Measurements from ENCODE around the gene CAVIN2. TPM values are rescaled to one million over a fixed set of nuclear protein-coding genes. Genes with fewer than 3 reads are reported as not detected.

CAVIN2 gene
- total RNA-seq, 1 donor from 2014 or later = 291 TPM

- DNase-seq (ENCODE audit: extremely low read depth, low read depth, low spot score) = no peak
Observed at GRCh38 chr2:191840921-191841320, 6.0 kb downstream of the CAVIN2 start.

- no peak for DNase-seq (ENCODE audit: extremely low read depth, low read depth, low spot score)
Observed at GRCh38 chr2:191839918-191840804, 6.7 kb downstream of the CAVIN2 start.

- no peak for DNase-seq (ENCODE audit: extremely low read depth, low read depth, low spot score)
Observed at GRCh38 chr2:191838526-191838925, 8.4 kb downstream of the CAVIN2 start.

- no peak for DNase-seq (ENCODE audit: extremely low read depth, low read depth, low spot score)
Observed at GRCh38 chr2:191836853-191837769, 9.8 kb downstream of the CAVIN2 start.

- no peak for DNase-seq (ENCODE audit: extremely low read depth, low read depth, low spot score)
Observed at GRCh38 chr2:191836471-191836852, 10.4 kb downstream of the CAVIN2 start.

GRCh38 chr2:191835539-191836350 lies 11.1 kb downstream of the CAVIN2 start:
- no peak for DNase-seq (ENCODE audit: extremely low read depth, low read depth, low spot score)

GRCh38 chr2:191835100-191835499 lies 11.8 kb downstream of the CAVIN2 start:
- DNase-seq (ENCODE audit: extremely low read depth, low read depth, low spot score) = no peak

- DNase-seq (ENCODE audit: extremely low read depth, low read depth, low spot score) = no peak
Observed at GRCh38 chr2:191833356-191833755, 13.5 kb downstream of the CAVIN2 start.

GRCh38 chr2:191832668-191833067 lies 14.2 kb downstream of the CAVIN2 start:
- DNase-seq (ENCODE audit: extremely low read depth, low read depth, low spot score) = no peak

- DNase-seq (ENCODE audit: extremely low read depth, low read depth, low spot score) = no peak
Observed at GRCh38 chr2:191831410-191831994, 15.4 kb downstream of the CAVIN2 start.

GRCh38 chr2:191824398-191824797 lies 22.5 kb downstream of the CAVIN2 start:
- no peak for DNase-seq (ENCODE audit: extremely low read depth, low read depth, low spot score)

- no peak for DNase-seq (ENCODE audit: extremely low read depth, low read depth, low spot score)
Observed at GRCh38 chr2:191821078-191821477, 25.8 kb downstream of the CAVIN2 start.

GRCh38 chr2:191818725-191819350 lies 28.1 kb downstream of the CAVIN2 start:
- no peak for DNase-seq (ENCODE audit: extremely low read depth, low read depth, low spot score)

GRCh38 chr2:191818133-191818532 lies 28.8 kb downstream of the CAVIN2 start:
- DNase-seq (ENCODE audit: extremely low read depth, low read depth, low spot score) = no peak

- no peak for DNase-seq (ENCODE audit: extremely low read depth, low read depth, low spot score)
Observed at GRCh38 chr2:191815010-191815409, 31.9 kb downstream of the CAVIN2 start.

GRCh38 chr2:191813943-191814342 lies 32.9 kb downstream of the CAVIN2 start:
- DNase-seq (ENCODE audit: extremely low read depth, low read depth, low spot score) = no peak

GRCh38 chr2:191811807-191812602 lies 34.9 kb downstream of the CAVIN2 start:
- DNase-seq (ENCODE audit: extremely low read depth, low read depth, low spot score) = peak; percentile 61

GRCh38 chr2:191806396-191806795 lies 40.5 kb downstream of the CAVIN2 start:
- DNase-seq (ENCODE audit: extremely low read depth, low read depth, low spot score) = no peak

GRCh38 chr2:191804766-191805165 lies 42.1 kb downstream of the CAVIN2 start:
- no peak for DNase-seq (ENCODE audit: extremely low read depth, low read depth, low spot score)

All from glomerular endothelial cell (primary cell).